ENCODE data around the gene STRN. TPM values are rescaled to one million over a fixed set of nuclear protein-coding genes. Genes with fewer than 3 reads are reported as not detected.

STRN gene
- total RNA-seq, 4 donors from 2014 or later: 14.9 to 18.5 (median 16.1) TPM

DNA sequence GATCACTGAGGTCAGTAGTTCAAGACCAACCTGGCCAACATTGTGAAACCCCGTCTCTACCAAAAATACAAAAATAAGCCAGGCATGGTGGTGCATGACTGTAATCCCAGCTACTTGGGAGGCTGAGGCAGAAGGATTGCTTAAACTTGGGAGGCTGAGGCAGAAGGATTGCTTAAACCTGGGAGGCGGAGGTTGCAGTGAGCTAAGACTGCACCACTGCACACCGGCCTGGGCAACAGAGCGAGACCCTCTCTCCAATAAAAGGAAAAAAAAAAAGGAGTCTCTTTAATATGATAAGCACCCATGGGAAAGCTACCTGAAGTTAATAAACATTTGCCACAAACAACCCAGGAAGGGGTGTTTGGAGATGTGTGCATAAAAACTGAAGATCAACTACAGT, 2.6 kb downstream of the STRN start:
- no peaks in the 10 kb centered on the region for H3K27me3 ChIP-seq
- no peak overlapping the region for H3K4me3 ChIP-seq (replicated peaks in 1 of 3)
- TF ChIP-seq POLR2A (IDR thresholded peaks at IDR 0.05): no peak
- TF ChIP-seq, protein P1, sequence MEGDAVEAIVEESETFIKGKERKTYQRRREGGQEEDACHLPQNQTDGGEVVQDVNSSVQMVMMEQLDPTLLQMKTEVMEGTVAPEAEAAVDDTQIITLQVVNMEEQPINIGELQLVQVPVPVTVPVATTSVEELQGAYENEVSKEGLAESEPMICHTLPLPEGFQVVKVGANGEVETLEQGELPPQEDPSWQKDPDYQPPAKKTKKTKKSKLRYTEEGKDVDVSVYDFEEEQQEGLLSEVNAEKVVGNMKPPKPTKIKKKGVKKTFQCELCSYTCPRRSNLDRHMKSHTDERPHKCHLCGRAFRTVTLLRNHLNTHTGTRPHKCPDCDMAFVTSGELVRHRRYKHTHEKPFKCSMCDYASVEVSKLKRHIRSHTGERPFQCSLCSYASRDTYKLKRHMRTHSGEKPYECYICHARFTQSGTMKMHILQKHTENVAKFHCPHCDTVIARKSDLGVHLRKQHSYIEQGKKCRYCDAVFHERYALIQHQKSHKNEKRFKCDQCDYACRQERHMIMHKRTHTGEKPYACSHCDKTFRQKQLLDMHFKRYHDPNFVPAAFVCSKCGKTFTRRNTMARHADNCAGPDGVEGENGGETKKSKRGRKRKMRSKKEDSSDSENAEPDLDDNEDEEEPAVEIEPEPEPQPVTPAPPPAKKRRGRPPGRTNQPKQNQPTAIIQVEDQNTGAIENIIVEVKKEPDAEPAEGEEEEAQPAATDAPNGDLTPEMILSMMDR (IDR thresholded peaks at IDR 0.05): no peak
- no peak overlapping the region for H3K27ac ChIP-seq
- intact Hi-C loops (cut with DNase I): no loop called here
- H3K4me1 ChIP-seq: peaks cover 7 to 11% of the 10 kb centered on the region in 2 donors
- H3K9me3 ChIP-seq: no peaks in the 10 kb centered on the region
- no peak for DNase-seq
- 94 to 95% methylated on average over 4 of the region's 4 CpGs for WGBS, 2 donors
- H3K36me3 ChIP-seq: no peaks in the 10 kb centered on the region

DNA sequence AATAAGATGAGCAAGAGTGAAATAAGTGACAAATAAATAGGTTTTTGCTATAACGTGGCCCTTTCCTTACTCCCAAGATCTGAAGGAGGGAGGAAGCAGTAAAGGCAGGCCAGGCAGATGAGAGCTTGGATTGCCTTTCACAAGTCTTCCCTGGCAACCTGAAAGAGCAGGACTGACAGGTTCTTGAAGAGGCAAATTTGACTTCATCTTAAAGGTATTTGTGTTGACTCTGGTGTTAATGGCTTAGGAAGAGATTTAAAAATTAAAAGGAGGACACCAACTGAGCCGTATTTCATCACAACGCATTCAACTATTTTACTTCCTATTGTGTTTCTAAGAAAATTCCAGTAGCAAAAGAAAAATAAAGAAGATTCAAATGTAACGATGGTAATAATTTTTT, 3.2 kb downstream of the STRN start:
- Histone ChIP-seq H3K36me3 (no peaks in the 10 kb centered on the region), H3K9me3 (no peaks in the 10 kb centered on the region), H3K4me1 (peaks cover 7 to 11% of the 10 kb centered on the region in 2 donors), H3K27me3 (no peaks in the 10 kb centered on the region), H3K4me3 (replicated peaks in 1 of 3) (no peak overlapping the region), H3K27ac (no peak overlapping the region)
- WGBS, 2 donors: 81 to 83% methylated on average over 4 of the region's 4 CpGs
- intact Hi-C loops (cut with DNase I): no loop called here
- TF ChIP-seq, protein P1 (IDR thresholded peaks at IDR 0.05): no peak
- TF ChIP-seq POLR2A (IDR thresholded peaks at IDR 0.05): no peak
- no peak for DNase-seq

DNA sequence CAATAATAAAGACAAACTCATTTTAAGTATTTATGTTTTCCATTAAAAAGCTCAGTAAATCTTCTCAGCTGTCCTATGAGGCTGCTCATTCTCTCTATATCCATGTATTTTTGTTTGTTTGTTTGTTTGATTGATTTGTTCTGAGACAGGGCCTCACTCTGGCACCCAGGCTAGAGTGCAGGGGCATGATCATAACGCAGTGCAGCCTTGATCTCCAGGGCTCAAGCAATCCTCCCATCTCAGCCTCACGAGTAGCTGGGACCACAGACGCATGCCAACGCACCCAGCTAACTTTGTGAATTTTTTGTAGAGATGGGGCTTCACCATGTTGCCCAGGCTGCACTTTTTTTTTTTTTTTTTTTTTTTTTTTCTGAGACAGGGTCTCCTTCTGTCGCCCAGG, 5.6 kb downstream of the STRN start:
- intact Hi-C loops (cut with DNase I): no loop called here
- Histone ChIP-seq H3K36me3 (no peaks in the 10 kb centered on the region), H3K4me1 (peaks cover 7 to 11% of the 10 kb centered on the region in 2 donors), H3K4me3 (replicated peaks in 1 of 3) (no peak overlapping the region), H3K27me3 (no peaks in the 10 kb centered on the region), H3K27ac (no peak overlapping the region), H3K9me3 (no peaks in the 10 kb centered on the region)
- TF ChIP-seq, protein P1 (IDR thresholded peaks at IDR 0.05): no peak
- TF ChIP-seq POLR2A (IDR thresholded peaks at IDR 0.05): no peak
- 95 to 98% methylated on average over 5 of the region's 5 CpGs for WGBS, 2 donors
- no peak for DNase-seq

DNA sequence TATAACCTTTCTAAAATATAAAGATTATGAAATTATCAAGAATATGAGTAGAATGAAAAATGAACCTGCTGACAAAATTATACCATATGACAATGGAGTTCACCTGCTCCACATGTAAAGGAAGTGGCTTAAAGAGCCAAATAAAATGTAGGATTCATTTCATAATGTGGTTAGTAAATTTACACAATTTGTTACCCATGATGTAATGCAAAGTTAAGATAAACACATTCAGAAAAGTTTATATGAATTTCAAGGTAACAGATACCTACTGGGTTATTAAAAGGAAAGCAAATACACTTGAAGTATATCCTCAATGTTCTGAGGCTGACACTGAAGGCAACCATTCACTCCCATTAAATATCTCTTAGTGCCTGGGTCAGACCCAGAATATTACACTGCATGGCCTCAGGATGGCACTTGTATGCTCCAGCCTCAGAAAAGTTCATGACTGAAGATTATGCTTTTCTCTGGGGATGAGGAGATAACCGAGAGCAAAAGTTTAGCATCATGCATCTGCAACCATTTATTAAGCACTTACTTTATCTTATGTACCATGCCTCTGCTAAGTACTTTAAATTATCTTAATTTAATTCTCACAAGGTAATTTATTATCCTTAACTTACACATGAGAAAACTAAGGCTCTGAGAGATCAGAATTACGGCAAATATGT, 6.2 kb downstream of the STRN start:
- intact Hi-C loops (cut with DNase I): no loop called here
- Histone ChIP-seq H3K27me3 (no peaks in the 10 kb centered on the region), H3K36me3 (no peaks in the 10 kb centered on the region), H3K4me3 (replicated peaks in 1 of 3) (no peak overlapping the region), H3K4me1 (peaks cover 7 to 9% of the 10 kb centered on the region in 2 donors), H3K27ac (no peak overlapping the region), H3K9me3 (no peaks in the 10 kb centered on the region)
- WGBS, 2 donors: 68 to 85% methylated on average over 2 of the region's 2 CpGs
- TF ChIP-seq POLR2A (IDR thresholded peaks at IDR 0.05): no peak
- TF ChIP-seq, protein P1 (IDR thresholded peaks at IDR 0.05): no peak
- DNase-seq: no peak

DNA sequence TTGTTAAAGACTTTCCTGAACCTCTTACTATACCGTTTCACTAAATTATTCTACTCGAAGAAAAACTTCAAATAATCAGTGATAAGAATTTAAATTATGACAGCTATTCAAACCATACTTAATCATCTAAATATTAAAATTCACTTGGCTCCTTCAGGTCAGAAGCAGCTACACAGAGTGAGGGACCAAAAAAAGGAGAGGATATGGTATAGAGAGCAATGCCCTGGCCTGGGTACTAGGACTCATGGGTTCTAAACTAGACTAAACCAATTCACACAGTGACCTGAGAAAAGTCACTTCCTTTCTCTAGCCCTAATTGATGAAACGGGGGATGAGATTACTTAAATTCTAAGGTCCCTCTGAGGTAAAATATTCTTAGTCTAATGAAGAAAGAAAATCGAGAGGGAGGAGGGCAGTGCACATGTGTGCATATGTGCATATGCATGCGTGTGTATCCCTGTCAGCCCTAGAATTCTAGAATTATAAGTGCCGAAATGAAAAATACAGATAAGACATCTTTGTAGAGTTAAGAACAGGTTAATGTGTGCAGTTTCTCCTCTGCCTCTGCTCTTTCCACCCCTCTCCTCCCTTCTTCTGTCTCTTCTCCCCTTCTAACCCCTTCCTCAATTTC, 11.2 kb downstream of the STRN start:
- Histone ChIP-seq H3K4me3 (replicated peaks in 1 of 3) (no peak overlapping the region), H3K4me1 (peaks cover 7 to 10% of the 10 kb centered on the region in 2 donors), H3K36me3 (no peaks in the 10 kb centered on the region), H3K9me3 (no peaks in the 10 kb centered on the region), H3K27me3 (no peaks in the 10 kb centered on the region), H3K27ac (no peak overlapping the region)
- intact Hi-C loops (cut with DNase I): no loop called here
- no peak for TF ChIP-seq POLR2A (IDR thresholded peaks at IDR 0.05)
- TF ChIP-seq, protein P1 (IDR thresholded peaks at IDR 0.05): no peak
- no peak for DNase-seq
- WGBS, 2 donors: 85 to 86% methylated on average over 6 of the region's 6 CpGs

Measured in thyroid gland (tissue), 4 donors.